Keratinocyte (primary cell): Measurements from ENCODE around the gene SDCCAG8.

Experiments used
- EZH2 ChIP-seq: IDR thresholded peaks from one replicate; pipeline ENCODE4 v1.6.1; 2012; ENCODE audit warnings: inconsistent platforms, mild to moderate bottlenecking, low read length, moderate library complexity
- TF ChIP-seq, protein P1 (sequence below), 3 experiments: IDR thresholded peaks in 1 of 3; conservative IDR thresholded peaks in 1 of 3; optimal IDR thresholded peaks in 1 of 3; 2 replicates in 2 of 3; 3 replicates in 1 of 3; pipeline versions ENCODE3 to v1.5.1; 2011; ENCODE audit warnings: low read length in 3 of 3, mild to moderate bottlenecking in 3 of 3, moderate library complexity in 2 of 3, control low read depth in 1 of 3, inconsistent platforms in 1 of 3; ENCODE audit not compliant: insufficient read depth in 2 of 3; ENCODE audit errors: extremely low read depth in 1 of 3

DNA sequence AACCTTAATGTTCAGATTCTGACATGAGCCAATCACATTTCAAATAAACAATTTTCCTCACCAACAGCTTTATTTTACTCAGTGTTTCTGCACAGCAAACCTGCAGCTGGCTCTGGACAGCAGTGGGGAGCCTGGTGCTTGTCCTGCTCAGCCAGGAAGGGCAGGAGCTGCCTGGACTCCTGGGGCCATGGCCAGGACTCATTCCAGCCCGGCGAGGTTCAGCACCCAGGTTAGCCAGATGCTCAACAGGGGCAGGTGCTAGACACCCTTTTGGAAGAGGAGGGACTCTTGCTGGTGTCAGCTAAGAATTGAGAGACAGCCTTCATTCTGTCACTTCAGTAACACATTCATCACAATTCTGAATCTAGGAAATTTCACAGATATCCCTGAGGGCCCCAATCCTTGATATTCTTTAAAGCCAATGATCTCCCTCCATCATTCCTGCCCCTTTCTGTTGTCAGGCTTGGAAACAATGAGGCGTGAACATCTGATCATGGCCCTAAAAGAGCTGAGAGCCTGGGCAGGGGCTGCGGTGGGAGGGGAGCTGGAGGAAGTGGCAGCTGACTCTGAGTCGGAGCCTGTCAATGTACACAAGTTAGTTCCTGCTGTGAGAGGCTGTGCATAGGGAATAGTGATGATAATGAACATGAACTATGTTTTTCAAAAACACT, 251.3 kb downstream of the SDCCAG8 start:
- no peak for TF ChIP-seq EZH2
- TF ChIP-seq, protein P1, sequence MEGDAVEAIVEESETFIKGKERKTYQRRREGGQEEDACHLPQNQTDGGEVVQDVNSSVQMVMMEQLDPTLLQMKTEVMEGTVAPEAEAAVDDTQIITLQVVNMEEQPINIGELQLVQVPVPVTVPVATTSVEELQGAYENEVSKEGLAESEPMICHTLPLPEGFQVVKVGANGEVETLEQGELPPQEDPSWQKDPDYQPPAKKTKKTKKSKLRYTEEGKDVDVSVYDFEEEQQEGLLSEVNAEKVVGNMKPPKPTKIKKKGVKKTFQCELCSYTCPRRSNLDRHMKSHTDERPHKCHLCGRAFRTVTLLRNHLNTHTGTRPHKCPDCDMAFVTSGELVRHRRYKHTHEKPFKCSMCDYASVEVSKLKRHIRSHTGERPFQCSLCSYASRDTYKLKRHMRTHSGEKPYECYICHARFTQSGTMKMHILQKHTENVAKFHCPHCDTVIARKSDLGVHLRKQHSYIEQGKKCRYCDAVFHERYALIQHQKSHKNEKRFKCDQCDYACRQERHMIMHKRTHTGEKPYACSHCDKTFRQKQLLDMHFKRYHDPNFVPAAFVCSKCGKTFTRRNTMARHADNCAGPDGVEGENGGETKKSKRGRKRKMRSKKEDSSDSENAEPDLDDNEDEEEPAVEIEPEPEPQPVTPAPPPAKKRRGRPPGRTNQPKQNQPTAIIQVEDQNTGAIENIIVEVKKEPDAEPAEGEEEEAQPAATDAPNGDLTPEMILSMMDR (optimal IDR thresholded peaks at IDR 0.05 in 1 of 3, IDR thresholded peaks at IDR 0.05 in 1 of 3, conservative IDR thresholded peaks at IDR 0.05 in 1 of 3; ENCODE audit: extremely low read depth in 1 of 3, insufficient read depth in 2 of 3, low read length in 3 of 3) = no peak
